Stimulated activated naive CD8-positive, alpha-beta T cell treated with anti-CD3 and anti-CD28 coated beads, Interleukin-15, Interleukin-2, amounts not matched to agents 100 ng/mL and 50 ng/mL, for 24 hours (primary cell): ENCODE data around the gene RGCC.

Source experiments
- H3K27ac Mint-ChIP-seq: one replicate; pipeline ENCODE4 v1.8.0; 2021; ENCODE audit warnings: mild to moderate bottlenecking, mixed read lengths
- H3K27me3 Mint-ChIP-seq: one replicate; pipeline ENCODE4 v1.8.0; 2021; ENCODE audit warnings: mixed read lengths
- H3K36me3 Mint-ChIP-seq: one replicate; pipeline ENCODE4 v1.8.0; 2021; ENCODE audit warnings: low read depth, mixed read lengths
- H3K4me1 Mint-ChIP-seq: one replicate; pipeline ENCODE4 v1.8.0; 2021; ENCODE audit warnings: low read depth, mixed read lengths
- H3K4me3 Mint-ChIP-seq: one replicate; pipeline ENCODE4 v1.8.0; 2021; ENCODE audit warnings: mild to moderate bottlenecking, mixed read lengths
- H3K9me3 Mint-ChIP-seq: one replicate; pipeline ENCODE4 v1.8.0; 2021; ENCODE audit warnings: mixed read lengths

Gene RGCC

GRCh38 chr13:41511827-41512226, 54.5 kb downstream of the RGCC start:
- no peaks in the 10 kb centered on the region for H3K36me3 Mint-ChIP-seq
- H3K4me3 Mint-ChIP-seq = no peak overlapping the region
- H3K27ac Mint-ChIP-seq = no peak overlapping the region
- H3K4me1 Mint-ChIP-seq = no peaks in the 10 kb centered on the region
- H3K9me3 Mint-ChIP-seq = no peaks in the 10 kb centered on the region
- no peaks in the 10 kb centered on the region for H3K27me3 Mint-ChIP-seq

- H3K27ac Mint-ChIP-seq = no peak overlapping the region
- no peaks in the 10 kb centered on the region for H3K9me3 Mint-ChIP-seq
- no peaks in the 10 kb centered on the region for H3K27me3 Mint-ChIP-seq
- no peaks in the 10 kb centered on the region for H3K4me1 Mint-ChIP-seq
- no peaks in the 10 kb centered on the region for H3K36me3 Mint-ChIP-seq
- H3K4me3 Mint-ChIP-seq = no peak overlapping the region
Observed at GRCh38 chr13:41512441-41512840, 55.1 kb downstream of the RGCC start.

- H3K27ac Mint-ChIP-seq = no peak overlapping the region
- H3K27me3 Mint-ChIP-seq = no peaks in the 10 kb centered on the region
- no peaks in the 10 kb centered on the region for H3K4me1 Mint-ChIP-seq
- no peaks in the 10 kb centered on the region for H3K9me3 Mint-ChIP-seq
- H3K4me3 Mint-ChIP-seq = no peak overlapping the region
- no peaks in the 10 kb centered on the region for H3K36me3 Mint-ChIP-seq
Observed at GRCh38 chr13:41513600-41513999, 56.2 kb downstream of the RGCC start.

- no peak overlapping the region for H3K4me3 Mint-ChIP-seq
- H3K36me3 Mint-ChIP-seq = no peaks in the 10 kb centered on the region
- no peaks in the 10 kb centered on the region for H3K4me1 Mint-ChIP-seq
- no peaks in the 10 kb centered on the region for H3K9me3 Mint-ChIP-seq
- H3K27ac Mint-ChIP-seq = no peak overlapping the region
- H3K27me3 Mint-ChIP-seq = no peaks in the 10 kb centered on the region
Observed at GRCh38 chr13:41514853-41515395, 57.6 kb downstream of the RGCC start.

DNA sequence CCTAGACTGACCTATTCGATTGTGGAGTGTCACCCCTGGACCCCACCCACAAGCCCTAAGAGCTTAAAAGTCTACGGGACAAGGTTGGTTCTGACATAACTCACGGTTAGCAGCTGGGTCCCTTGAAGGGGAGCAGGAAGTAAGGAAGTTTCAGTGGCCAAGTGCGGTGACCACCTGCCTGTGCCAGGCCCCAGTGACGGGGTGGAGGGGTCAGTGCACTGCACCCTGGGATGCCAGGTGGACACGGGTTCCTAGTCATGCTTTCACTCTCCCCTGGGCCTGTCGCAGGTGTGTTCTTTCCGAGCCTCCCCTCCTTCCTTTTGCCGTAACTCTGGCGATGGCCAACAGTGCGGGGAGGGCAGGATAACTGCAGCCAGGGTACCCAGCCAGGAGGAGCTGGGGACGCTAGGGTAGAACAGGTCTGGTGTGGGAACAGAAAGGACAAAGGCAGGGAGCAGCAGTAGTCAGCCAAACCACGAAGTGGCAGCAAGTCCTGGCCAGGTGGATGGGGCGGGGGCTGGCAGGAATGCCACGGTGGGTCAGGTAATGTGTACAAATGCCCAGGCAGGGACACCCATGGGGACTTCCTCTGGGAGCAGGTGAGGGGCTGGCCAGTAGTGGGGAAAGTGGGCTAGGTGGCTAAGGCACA, 58.3 kb downstream of the RGCC start:
- Mint-ChIP-seq H3K4me3 (no peak overlapping the region), H3K9me3 (no peaks in the 10 kb centered on the region), H3K4me1 (no peaks in the 10 kb centered on the region), H3K27me3 (no peaks in the 10 kb centered on the region), H3K36me3 (no peaks in the 10 kb centered on the region), H3K27ac (no peak overlapping the region)

DNA sequence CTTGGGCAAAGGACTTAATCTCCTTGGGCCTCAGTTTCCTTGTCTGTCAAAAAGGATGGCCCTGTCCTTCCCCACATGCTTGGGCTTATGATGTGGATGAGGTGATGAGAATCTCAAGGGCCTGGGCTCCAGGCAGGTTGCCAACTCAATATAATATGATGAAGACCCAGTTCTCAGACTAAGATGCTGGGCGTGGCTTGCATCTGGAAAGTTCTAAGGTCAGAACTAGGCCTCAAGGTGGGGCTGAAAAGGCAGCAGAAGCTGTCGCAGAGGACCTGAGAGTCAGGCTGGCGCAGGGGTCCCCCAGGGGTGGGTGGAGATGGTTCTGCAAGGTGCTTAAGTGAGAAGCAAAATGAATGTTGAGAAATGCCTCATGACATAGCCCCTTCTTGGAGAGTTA, 58.8 kb downstream of the RGCC start:
- no peaks in the 10 kb centered on the region for H3K4me1 Mint-ChIP-seq
- no peaks in the 10 kb centered on the region for H3K27me3 Mint-ChIP-seq
- H3K9me3 Mint-ChIP-seq = no peaks in the 10 kb centered on the region
- no peak overlapping the region for H3K4me3 Mint-ChIP-seq
- no peak overlapping the region for H3K27ac Mint-ChIP-seq
- H3K36me3 Mint-ChIP-seq = no peaks in the 10 kb centered on the region

- no peaks in the 10 kb centered on the region for H3K4me1 Mint-ChIP-seq
- H3K4me3 Mint-ChIP-seq = no peak overlapping the region
- no peak overlapping the region for H3K27ac Mint-ChIP-seq
- no peaks in the 10 kb centered on the region for H3K36me3 Mint-ChIP-seq
- H3K27me3 Mint-ChIP-seq = no peaks in the 10 kb centered on the region
- no peaks in the 10 kb centered on the region for H3K9me3 Mint-ChIP-seq
Observed at GRCh38 chr13:41516760-41517159, 59.4 kb downstream of the RGCC start.

- H3K27ac Mint-ChIP-seq = peak overlapping the region; percentile 16
Observed at GRCh38 chr13:41520016-41520659, 62.8 kb downstream of the RGCC start.

More at GRCh38 chr13:41520016-41520659, 62.8 kb downstream of the RGCC start:
- Mint-ChIP-seq H3K4me1 (no peaks in the 10 kb centered on the region), H3K27me3 (no peaks in the 10 kb centered on the region), H3K4me3 (no peak overlapping the region), H3K9me3 (no peaks in the 10 kb centered on the region), H3K36me3 (no peaks in the 10 kb centered on the region)
